HepG2 (cell line): ENCODE measurements around the gene SLC25A25. TPM values are rescaled to one million over a fixed set of nuclear protein-coding genes. Genes with fewer than 3 reads are reported as not detected.

ENCODE experiments used
- CBX5 ChIP-seq: sonication (generic); formaldehyde crosslinking; IDR thresholded peaks from 2 replicates; pipeline ENCODE4 v1.4.0; 2020; ENCODE audit warnings: missing genetic modification reagents, borderline replicate concordance
- DR1 ChIP-seq: sonication (generic); formaldehyde crosslinking; IDR thresholded peaks from 2 replicates; pipeline ENCODE4 v1.8.0; 2021; ENCODE audit warnings: mild to moderate bottlenecking, missing genetic modification reagents, inconsistent platforms
- IKZF1 ChIP-seq: fragments of 450-650 bp; IDR thresholded peaks from 2 replicates; pipeline ENCODE4 v1.7.1; 2016
- IRF1 ChIP-seq: sonication (generic); formaldehyde crosslinking; IDR thresholded peaks from 2 replicates; pipeline ENCODE4 v1.4.0; 2020; ENCODE audit warnings: low read depth, mild to moderate bottlenecking, missing genetic modification reagents
- MED8 ChIP-seq: sonication (generic); formaldehyde crosslinking; IDR thresholded peaks from 2 replicates; pipeline ENCODE4 v1.8.1; 2023; ENCODE audit warnings: mild to moderate bottlenecking, missing genetic modification reagents; ENCODE audit not compliant: insufficient replicate concordance
- MTF1 ChIP-seq: sonication (generic); formaldehyde crosslinking; IDR thresholded peaks from 2 replicates; pipeline ENCODE4 v1.5.0; 2020; ENCODE audit warnings: missing genetic modification reagents
- NKX3-1 ChIP-seq: sonication (generic); formaldehyde crosslinking; IDR thresholded peaks from 2 replicates; pipeline ENCODE4 v1.5.0; 2020; ENCODE audit warnings: missing genetic modification reagents
- PHF5A ChIP-seq: IDR thresholded peaks from one replicate; pipeline ENCODE4 v1.6.1; 2018; ENCODE audit warnings: low read depth, missing genetic modification reagents; ENCODE audit not compliant: unreplicated experiment
- RFX5 ChIP-seq: IDR thresholded peaks from 2 replicates; pipeline ENCODE4 v1.6.1; 2011; ENCODE audit warnings: low read depth, low read length, improper control_type of control experiment
- TFDP2 ChIP-seq: sonication (generic); formaldehyde crosslinking; IDR thresholded peaks from 2 replicates; pipeline ENCODE4 v1.4.0; 2020; ENCODE audit warnings: missing genetic modification reagents
- XRCC5 ChIP-seq: fragments of 200-400 bp; formaldehyde crosslinking; optimal IDR thresholded peaks from 2 replicates; pipeline ENCODE3; 2017; ENCODE audit warnings: mild to moderate bottlenecking, low read length
- ZKSCAN5 ChIP-seq: sonication (generic); formaldehyde crosslinking; IDR thresholded peaks from 2 replicates; pipeline ENCODE4 v1.5.1; 2020; ENCODE audit warnings: mild to moderate bottlenecking, missing genetic modification reagents
- ZNF18 ChIP-seq: sonication (generic); formaldehyde crosslinking; IDR thresholded peaks from 2 replicates; pipeline ENCODE4 v1.8.0; 2022; ENCODE audit warnings: mild to moderate bottlenecking, missing genetic modification reagents; ENCODE audit not compliant: insufficient replicate concordance
- ZNF362 ChIP-seq: sonication (generic); formaldehyde crosslinking; IDR thresholded peaks from 2 replicates; pipeline ENCODE4 v1.4.0; 2020; ENCODE audit warnings: missing genetic modification reagents, mild to moderate bottlenecking, borderline replicate concordance
- ZNF501 ChIP-seq: sonication (generic); formaldehyde crosslinking; IDR thresholded peaks from 2 replicates; pipeline ENCODE4 v1.5.1; 2020; ENCODE audit warnings: mild to moderate bottlenecking, moderate library complexity, missing genetic modification reagents
- ZNF503 ChIP-seq: sonication (generic); formaldehyde crosslinking; IDR thresholded peaks from 2 replicates; pipeline ENCODE4 v1.4.0; 2020; ENCODE audit warnings: missing genetic modification reagents
- ZNF788 ChIP-seq: sonication (generic); formaldehyde crosslinking; IDR thresholded peaks from 2 replicates; pipeline ENCODE4 v1.5.0; 2020; ENCODE audit warnings: mild to moderate bottlenecking, missing genetic modification reagents, borderline replicate concordance
- ZNF879 ChIP-seq: sonication (generic); formaldehyde crosslinking; IDR thresholded peaks from 2 replicates; pipeline ENCODE4 v1.8.1; 2023; ENCODE audit warnings: missing genetic modification reagents
- polyA plus RNA-seq, 8 experiments: library from polyadenylated mRNA; depleted of rRNA in 3 of 8; stranded (reverse) in 7 of 8; unstranded in 1 of 8; fragments of >200 nt; fragmentation: Illumina TruSeq in 4 of 8; extraction: Trizol in 4 of 8; gene quantifications; 2 replicates each; pipeline versions ENCODE4 v1.2.1 to v1.2.3, GENCODE V29; 2011 to 2016; ENCODE audit warnings: low read depth in 4 of 8, missing spikeins in 1 of 8, mixed read lengths in 1 of 8; ENCODE audit not compliant: insufficient read depth in 1 of 8
- total RNA-seq, 5 experiments: library from RNA; depleted of rRNA; stranded (reverse); fragments of >200 nt; fragmentation: Illumina TruSeq; extraction: Trizol; gene quantifications; 2 replicates each; pipeline ENCODE4 v1.2.3, GENCODE V29; 2016; ENCODE audit warnings: low read depth in 1 of 5

SLC25A25 gene
- total and polyA plus RNA-seq, 2 of the 13 experiments (the other 11 are each of a cell fraction or from before 2014, with no cell fraction given): 10.5 to 24.8 TPM

- TF ChIP-seq IRF1 (CRISPR knock-in tag) (0 out of 2 replicates have a peak, but pooled peaks have one; percentile 18), ZNF362 (peak; percentile 89), IKZF1 (no peak), ZNF788 (CRISPR knock-in tag) (peak; percentile 3; the same call in 1 of the 2 replicates), ZNF501 (CRISPR knock-in tag) (0 out of 2 replicates have a peak, but pooled peaks have one; percentile 50), RFX5 (0 out of 2 replicates have a peak, but pooled peaks have one; percentile 64), MED8 (no peak), ZNF879 (CRISPR knock-in tag) (no peak), ZNF503 (CRISPR knock-in tag) (0 out of 2 replicates have a peak, but pooled peaks have one; percentile 44), MTF1 (CRISPR knock-in tag) (no peak), CBX5 (peak; percentile 85; the same call in 1 of the 2 replicates), TFDP2 (CRISPR knock-in tag) (peak; percentile 27; the same call in 1 of the 2 replicates), NKX3-1 (CRISPR knock-in tag) (peak; percentile 40; the same call in 1 of the 2 replicates), XRCC5 (no peak), ZNF18 (CRISPR knock-in tag) (peak; percentile 81), DR1 (CRISPR knock-in tag) (peak; percentile 89), ZKSCAN5 (CRISPR knock-in tag) (no peak), PHF5A (no peak)
Observed at GRCh38 chr9:128098297-128099230, 30.5 kb downstream of the SLC25A25 start (continued).
